Ishikawa (cell line): Measurements from ENCODE around the gene FA2H.

Source experiments
- CEBPB ChIP-seq: IDR thresholded peaks from 2 replicates; pipeline ENCODE4 v1.6.1; 2012
- CREB1 ChIP-seq: IDR thresholded peaks from 2 replicates; pipeline ENCODE4 v1.6.1; 2012; ENCODE audit warnings: low read depth
- EGR1 ChIP-seq: IDR thresholded peaks from 2 replicates; pipeline ENCODE4 v1.6.1; 2012
- EP300 ChIP-seq: IDR thresholded peaks from 2 replicates; pipeline ENCODE4 v1.6.1; 2012; ENCODE audit warnings: borderline replicate concordance
- FOXM1 ChIP-seq: IDR thresholded peaks from 2 replicates; pipeline ENCODE4 v1.6.1; 2012; ENCODE audit warnings: low read depth, borderline replicate concordance
- MAX ChIP-seq: IDR thresholded peaks from 2 replicates; pipeline ENCODE4 v1.6.1; 2012
- NFIC ChIP-seq: IDR thresholded peaks from 2 replicates; pipeline ENCODE4 v1.6.1; 2012
- RAD21 ChIP-seq: IDR thresholded peaks from 2 replicates; pipeline ENCODE4 v1.6.1; 2012; ENCODE audit warnings: low read depth
- REST ChIP-seq: IDR thresholded peaks from 2 replicates; pipeline ENCODE4 v1.6.1; 2012; ENCODE audit warnings: low read depth, mild to moderate bottlenecking
- TAF1 ChIP-seq: IDR thresholded peaks from 2 replicates; pipeline ENCODE4 v1.6.1; 2012; ENCODE audit warnings: low read depth, mild to moderate bottlenecking
- TCF12 ChIP-seq: IDR thresholded peaks from 2 replicates; pipeline ENCODE4 v1.6.1; 2012; ENCODE audit warnings: low read depth
- TEAD4 ChIP-seq: IDR thresholded peaks from 2 replicates; pipeline ENCODE4 v1.6.1; 2012
- YY1 ChIP-seq: IDR thresholded peaks from 2 replicates; pipeline ENCODE4 v1.6.1; 2012; ENCODE audit warnings: low read depth
- ZBTB7A ChIP-seq: IDR thresholded peaks from 2 replicates; pipeline ENCODE4 v1.6.1; 2012; ENCODE audit warnings: low read depth
- TF ChIP-seq, protein P1 (sequence below): IDR thresholded peaks from 2 replicates; pipeline ENCODE4 v1.6.1; 2012

The FA2H gene

GRCh38 chr16:74709441-74709877, 65.2 kb downstream of the FA2H start:
- no peak for TF ChIP-seq CREB1
- no peak for TF ChIP-seq EP300
- TF ChIP-seq, protein P1, sequence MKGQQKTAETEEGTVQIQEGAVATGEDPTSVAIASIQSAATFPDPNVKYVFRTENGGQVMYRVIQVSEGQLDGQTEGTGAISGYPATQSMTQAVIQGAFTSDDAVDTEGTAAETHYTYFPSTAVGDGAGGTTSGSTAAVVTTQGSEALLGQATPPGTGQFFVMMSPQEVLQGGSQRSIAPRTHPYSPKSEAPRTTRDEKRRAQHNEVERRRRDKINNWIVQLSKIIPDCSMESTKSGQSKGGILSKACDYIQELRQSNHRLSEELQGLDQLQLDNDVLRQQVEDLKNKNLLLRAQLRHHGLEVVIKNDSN = no peak
- no peak for TF ChIP-seq NFIC
- no peak for TF ChIP-seq TAF1
- TF ChIP-seq RAD21 = peak; percentile 95
- TF ChIP-seq TCF12 = no peak
- no peak for TF ChIP-seq TEAD4

DNA sequence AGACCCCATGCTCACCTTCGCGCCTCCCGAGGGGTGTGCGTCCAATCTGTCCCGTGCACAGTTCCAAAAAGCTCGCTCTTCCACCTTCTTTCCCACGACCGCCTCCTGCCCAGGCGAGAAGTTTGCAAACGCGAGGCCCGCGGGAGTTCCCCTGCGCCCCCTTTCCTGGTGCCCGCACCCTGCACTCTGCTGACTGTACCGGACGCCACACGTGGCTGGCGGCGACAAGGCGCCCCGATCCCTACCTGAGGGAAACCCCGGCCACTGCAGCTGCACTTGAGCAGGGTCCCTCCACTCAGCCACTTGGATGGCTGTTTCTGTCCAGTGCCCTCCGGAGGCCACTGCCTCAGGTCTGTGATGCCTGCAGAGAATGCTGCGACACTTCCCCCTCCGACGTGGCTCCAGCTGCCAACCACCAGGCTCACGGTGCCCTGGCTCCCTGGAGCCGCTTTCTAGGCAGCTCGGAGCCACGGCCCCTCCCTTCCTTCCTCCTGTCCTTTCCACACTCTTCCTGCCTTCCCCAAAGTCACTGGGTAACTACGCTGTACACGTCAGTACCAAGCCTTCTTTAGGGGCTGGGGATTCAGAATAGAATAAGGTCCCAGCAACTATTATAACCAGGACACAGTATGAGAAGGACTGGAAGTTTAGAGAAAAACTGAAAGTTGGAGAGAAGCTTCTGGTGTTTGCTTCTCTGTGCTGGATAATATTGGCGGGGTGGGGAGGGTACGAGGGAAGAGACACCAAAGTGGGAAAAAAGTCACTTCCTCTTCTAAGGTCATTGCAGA, 74.0 kb downstream of the FA2H start, which contains the start of gene MLKL:
Gene MLKL (minus strand): TSS at position 425 of the 788 bp plus-strand sequence. CDS start 5,105 bp downstream, outside the sequence.
- TF ChIP-seq ZBTB7A (no peak), MAX (peak; percentile 65; the same call in 1 of the 2 replicates)

DNA sequence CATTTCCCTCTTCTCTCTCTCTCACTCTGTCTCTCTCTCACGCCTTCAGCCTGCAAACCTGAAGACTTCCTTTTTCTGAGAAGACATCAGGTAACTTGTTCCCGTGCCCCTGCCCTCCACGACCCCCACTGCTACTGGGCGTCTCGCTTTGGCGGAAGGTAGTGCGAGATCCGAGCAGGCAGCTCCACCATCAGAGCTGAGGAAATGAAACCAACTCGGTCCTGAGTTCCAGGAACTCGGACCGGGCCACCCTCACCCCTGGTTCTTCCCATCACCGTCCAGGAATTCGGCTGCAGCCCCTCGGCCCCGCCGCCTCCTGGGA, 74.5 kb downstream of the FA2H start:
- no peak for TF ChIP-seq REST
- TF ChIP-seq FOXM1 = no peak
- no peak for TF ChIP-seq ZBTB7A
- no peak for TF ChIP-seq EP300
- no peak for TF ChIP-seq CREB1

- no peak for TF ChIP-seq CEBPB
- no peak for TF ChIP-seq TAF1
- TF ChIP-seq NFIC = no peak
- TF ChIP-seq CREB1 = no peak
- no peak for TF ChIP-seq TEAD4
- TF ChIP-seq TCF12 = no peak
- no peak for TF ChIP-seq ZBTB7A
- TF ChIP-seq YY1 = no peak
- no peak for TF ChIP-seq FOXM1
- TF ChIP-seq EGR1 = no peak
- no peak for TF ChIP-seq EP300
- no peak for TF ChIP-seq MAX
- no peak for TF ChIP-seq REST
- TF ChIP-seq, protein P1 = no peak
- TF ChIP-seq RAD21 = no peak
These were observed 75.0 kb downstream of the FA2H start for GRCh38 chr16:74699666-74700065.

DNA sequence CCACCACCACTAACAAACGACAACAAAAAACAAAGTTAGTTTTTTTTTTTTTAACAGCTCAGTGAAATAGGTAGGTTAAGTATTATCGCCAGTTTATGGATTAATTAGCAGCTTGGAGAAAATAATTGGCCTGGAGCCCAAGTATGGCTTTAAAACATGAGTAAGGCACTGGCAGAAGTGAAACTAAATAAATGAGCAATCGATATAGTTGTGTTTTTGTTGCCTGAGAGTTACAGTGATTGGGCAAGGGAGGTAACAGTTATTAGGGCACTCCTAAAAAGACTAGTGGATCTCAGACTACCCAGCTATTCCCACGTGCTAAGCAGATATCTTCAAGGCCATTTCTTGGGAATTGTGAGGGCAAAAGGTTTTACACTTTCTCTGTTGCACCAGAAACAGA, 76.4 kb downstream of the FA2H start:
- no peak for TF ChIP-seq CEBPB
- TF ChIP-seq TCF12 = no peak
- TF ChIP-seq RAD21 = no peak
- TF ChIP-seq MAX = no peak
- TF ChIP-seq FOXM1 = no peak

- 0 out of 2 replicates have a peak, but pooled peaks have one; percentile 36 for TF ChIP-seq CEBPB
- no peak for TF ChIP-seq RAD21
- TF ChIP-seq TEAD4 = no peak
- TF ChIP-seq, protein P1 = peak; percentile 99
- TF ChIP-seq FOXM1 = no peak
- TF ChIP-seq YY1 = no peak
- no peak for TF ChIP-seq CREB1
- peak; percentile 69 for TF ChIP-seq MAX
- no peak for TF ChIP-seq ZBTB7A
These were observed 78.9 kb downstream of the FA2H start for GRCh38 chr16:74695450-74696422.
